ENCODE data around the gene LHX2.

LHX2 gene

DNA sequence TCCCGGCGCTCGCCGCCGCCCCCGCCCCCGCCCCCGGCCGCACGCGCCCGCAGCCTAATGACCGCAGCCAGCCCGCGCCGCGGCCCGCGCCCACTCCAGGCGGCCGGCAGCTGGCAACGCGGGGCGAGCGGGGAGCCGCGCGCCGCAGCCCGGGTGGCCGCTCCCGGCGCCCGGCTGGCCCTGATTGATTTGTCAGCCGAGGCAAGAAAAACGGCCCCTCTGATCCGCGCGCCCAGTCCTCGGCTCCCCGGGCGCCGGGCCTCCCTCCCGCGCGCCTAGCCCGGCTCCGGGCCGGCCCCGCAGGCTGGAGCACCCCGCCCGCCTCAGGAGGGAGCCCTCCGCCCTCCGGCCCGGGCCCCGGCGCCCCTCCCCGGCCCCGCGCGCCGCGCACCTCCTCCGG lies 11.9 kb upstream of the LHX2 start:
- DNase-seq = no peak

DNA sequence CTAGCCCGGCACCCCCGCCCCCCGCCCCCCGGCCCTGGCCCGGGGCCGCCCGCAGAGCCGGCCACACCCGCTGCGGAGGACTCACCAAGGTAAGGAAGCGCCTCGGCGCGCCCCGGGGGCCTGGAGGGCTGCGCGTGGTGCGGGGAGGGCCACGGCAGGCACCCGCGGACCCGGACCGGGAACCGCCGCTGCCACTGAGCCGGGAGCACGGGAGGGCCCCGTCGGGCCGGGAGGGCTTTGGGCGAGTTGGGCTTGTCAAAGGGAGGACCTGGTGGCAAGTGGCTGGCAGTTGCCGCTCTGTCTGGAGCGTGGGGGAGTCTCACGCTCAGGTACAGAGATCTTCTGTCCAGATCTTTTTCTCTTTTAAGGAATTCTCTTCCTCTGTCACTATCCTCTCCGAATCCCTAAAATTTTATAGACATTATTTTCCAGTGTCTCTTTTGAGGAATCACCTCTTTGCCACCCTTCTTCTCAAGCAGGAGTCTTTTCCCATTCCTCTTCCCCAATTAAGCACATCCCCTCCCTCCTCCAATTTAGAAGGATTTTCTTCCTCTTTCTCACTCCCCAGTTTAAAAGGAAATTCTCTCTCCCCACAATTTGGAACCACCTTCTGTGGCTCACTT lies 11.3 kb upstream of the LHX2 start:
- no peak for DNase-seq

DNA sequence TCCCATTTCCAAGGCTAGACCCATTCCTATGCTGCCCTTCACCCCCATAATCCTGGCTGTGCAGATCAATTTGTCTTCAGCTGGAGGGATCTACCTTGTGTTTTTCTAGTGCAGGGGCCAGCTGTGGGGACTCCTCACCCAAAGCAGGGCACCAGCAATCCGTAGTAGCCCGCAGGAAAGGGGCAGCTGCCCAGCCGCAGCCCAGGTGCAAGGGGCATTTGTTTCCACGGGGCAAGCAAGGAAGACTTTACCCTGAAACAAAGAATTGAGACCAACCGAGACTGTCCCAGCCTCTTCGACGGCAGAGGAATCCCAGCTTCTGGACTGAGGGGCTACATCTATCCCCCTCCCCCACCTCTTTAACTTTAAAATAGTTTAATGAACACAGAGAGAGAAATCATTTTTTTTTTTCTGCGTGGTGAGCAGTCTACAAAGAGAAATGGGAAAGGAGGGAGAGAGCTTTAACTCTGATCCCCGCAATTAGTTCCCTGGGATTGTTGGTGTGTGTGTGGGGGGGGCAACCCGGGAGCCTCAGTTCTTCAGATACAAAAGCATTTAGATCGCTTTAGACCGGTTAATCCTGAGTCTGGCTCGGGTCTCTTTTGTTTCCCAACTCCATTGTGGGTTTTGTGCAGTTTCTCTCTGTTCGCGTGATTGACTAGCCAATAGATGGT lies 10.6 kb upstream of the LHX2 start:
- no peak for DNase-seq

DNA sequence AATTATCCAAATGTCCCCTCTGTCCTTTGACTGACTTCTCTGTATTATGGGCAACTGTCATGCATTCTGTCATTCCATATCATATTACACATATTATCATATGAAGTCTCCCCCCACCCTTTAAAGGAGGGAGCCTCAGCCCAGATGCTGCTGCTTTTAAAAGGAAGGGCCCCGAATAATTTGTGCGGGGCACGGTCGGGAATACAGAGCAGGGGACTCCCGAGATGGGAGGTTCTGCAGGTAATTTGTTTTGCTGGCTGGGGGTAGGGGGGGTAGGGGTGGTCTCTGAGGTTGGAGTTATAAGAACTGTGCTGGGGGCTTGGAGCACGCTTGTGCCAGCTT lies 10.1 kb upstream of the LHX2 start:
- DNase-seq = no peak

DNA sequence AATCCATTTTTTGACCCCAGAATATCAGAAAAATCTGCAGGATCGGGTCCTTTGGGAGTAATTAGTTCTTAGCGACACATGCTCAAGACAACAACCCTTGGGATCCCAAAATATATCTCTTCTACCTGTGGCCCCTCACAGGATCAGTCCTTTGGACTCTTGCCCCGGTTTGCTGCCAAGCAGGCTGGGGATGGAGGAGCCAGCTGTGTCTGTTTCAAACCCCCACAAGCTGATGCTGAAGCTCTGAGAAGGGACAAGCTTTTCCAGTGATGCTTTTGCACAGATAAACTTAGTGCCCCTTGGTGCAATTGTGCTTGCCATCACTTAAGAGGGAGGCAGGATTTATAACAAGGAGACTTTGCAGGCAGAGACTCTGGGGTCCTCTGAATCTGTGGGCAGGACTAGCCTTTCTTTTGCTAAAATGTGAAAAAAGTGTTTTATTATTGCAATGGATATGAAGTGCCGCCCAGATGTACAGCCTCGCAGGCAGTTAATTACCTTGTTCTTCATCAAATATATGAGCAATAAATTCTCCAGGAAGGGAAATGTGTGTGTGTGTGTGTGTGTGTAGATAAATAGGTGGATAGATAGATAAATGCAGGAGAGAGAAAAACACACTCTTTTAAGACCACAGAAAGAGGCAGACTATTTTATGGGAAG lies 9.6 kb upstream of the LHX2 start:
- no peak for DNase-seq

DNA sequence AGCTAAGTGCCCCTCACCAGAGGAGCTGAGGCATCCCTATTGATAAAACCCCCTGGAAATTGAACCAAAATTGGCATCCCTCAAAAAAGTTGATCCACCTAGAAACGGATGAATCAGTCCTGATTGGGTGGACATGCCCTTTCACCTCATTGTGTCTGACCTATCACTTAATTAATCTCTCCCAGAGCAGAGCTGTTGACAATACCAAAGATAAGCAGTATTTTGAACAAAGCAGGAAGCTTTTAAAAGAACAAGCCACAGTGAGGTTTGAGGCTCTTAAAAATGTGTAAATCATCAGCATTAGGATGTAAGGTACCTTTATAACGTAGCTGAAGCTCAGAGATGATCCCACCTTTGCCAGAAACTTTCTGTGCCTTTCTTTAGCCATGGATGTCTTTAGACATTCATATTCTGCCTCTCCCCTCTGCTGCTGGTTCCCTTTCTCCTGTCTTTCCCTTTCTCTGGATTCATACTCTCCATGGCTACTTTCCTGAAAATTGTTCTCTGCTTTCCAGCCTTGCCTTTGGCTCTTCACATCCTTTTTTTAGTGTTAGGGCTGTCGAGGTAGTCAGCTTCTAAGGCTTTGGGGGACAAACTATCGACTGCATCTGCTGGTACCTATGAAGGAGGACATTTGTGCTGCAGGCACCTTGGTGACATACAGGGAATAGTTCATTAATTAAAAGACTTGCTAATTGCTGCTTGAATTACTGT lies 7.8 kb upstream of the LHX2 start:
- no peak for DNase-seq

DNA sequence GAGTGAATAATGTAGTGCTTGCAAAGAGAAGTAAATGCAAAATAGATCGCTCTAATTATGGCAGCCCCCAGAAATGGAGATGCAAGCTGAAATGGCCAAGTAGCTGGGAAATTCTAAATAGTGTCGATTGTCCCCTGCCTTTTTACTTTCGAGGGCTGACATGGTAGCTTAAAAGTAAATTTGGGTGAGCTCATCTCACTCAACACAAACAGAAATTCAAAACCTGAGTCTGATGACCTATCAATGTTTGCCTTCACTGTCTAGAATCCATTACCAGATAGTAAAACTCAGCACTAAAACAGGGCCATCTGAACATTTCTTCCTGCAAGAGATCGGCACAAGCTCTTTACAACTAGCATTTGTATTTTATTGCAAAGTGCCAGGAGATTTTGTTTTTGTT lies 7.0 kb upstream of the LHX2 start:
- no peak for DNase-seq

DNA sequence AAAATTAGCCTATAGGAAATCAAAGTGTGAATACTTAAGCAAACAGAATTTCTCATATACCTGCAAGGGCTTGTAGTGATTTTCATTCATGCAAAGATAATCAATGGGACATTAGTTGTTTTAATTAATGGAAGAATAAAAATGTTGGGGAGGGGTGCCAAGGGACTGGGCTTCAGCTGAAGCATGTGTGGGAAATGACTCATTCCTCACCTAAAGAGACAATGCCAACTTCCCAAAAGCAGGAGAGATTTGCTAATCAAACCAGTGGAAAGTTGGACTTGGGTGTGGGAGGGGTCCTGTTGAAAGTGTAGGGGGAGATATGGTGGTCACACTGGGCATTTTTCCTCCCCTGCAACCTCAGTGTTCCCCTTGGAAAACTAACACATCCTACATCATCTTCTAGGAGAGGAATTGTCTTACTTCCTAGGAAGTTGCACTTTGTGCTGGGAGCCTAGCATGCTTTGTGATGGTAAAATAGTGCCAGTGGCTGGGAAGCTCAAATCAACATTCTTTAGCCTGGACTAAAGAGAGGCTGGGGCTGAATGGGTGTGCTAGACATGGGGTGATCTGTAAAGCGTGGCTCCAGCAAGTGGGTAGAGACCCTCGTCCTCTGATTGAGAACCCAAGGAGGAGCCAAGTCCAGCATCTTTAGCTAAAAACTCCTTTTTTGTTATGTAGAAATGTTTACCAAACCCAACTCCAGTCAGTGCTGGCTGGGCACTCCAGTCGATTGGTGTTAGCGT lies 6.4 kb upstream of the LHX2 start:
- no peak for DNase-seq

DNA sequence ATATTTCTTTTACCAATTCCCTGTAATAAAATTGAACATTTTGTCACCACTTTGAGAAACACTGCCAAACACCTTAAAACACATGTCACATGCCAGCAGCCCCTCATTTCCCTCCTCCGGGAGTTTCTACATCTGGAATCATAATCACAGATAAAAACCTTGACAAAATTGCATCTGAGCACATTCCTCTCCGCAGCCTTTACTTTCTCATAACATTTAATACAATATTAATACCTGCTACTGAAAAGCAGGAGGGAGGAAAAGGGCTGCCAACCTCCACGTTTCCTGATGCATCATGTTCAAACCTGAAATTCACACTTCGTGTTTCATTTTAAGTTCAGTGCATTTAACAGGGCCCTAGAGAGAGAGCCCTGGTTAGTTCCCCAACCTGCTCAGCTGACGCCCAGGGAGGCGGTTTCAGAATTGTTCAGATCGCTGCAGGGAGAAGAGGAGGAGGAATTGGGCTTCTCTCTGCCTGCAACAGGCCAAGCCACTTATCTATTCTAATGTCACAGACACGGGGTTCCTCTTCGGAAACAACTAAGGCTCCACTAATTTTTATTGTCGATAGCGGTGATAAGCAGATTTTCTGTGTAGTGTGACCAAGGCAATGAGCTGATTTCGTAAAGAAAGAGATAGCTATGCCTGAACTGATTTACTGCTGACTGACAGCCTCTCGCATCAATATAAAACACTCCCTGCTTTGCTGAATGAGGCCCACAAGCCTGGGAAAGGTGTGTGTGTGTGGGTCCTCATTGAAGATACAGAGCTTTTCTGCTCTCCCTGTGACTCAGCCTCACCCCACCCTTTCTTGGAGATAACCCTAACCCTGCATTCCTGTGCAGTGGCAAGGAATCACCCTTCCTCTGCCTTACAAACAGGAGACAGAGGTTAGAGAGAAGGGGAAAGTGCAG lies 4.9 kb upstream of the LHX2 start:
- peak; percentile 60 to 63 for DNase-seq

DNA sequence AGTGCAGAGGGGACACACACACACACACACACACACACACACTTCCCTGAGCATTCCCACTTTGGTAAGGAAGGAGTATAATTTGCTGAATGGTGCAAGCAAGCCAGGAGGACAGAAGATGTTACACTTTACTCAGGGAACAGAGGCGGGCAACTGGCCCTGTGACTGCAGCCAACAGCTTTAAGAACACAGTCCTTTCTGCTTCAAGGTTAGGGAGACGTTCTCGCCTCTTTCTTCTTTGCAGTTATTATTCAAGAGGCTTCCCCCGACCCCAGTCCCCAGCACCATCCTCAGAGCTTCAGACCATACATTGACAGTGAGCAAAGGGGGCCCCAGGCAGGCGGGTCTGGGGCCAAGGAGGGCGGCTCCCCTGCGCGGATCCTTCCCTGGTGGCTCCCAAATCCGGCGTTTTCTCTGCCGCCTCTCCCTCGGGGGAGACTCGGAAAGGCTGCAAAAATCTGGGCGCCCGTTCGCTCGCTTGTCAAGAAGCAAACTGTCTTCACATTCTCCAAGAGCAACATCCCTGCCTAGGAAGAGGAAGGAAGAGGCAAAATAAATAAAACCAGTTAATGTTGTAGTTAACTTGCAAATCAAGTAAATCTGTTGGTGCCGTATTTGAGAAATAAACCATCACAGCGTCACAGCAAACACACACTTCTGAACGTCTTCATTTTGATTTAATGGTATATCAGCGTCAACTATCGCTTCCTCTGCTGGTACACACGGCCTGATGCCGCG lies 3.8 kb upstream of the LHX2 start:
- no peak for DNase-seq

DNA sequence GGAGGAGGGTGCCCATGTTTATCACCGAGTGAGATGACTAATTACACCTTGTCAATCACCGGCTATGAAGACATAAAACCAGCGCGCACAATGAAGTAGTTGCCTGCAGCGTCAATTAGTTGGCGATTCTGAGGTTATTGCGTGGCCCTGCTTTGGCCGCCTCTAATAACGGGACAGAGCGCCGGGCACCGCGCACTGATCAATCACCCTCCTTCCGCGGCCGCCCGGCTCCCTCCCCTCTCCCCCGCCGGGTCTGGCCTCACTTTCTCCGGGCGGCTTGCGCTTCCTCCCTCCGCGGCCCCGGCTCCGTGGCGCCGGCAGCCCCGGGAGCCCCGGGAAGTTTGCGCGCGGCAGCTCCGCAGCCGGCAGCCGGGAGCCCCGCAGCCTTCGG lies 3.3 kb upstream of the LHX2 start:
- no peak for DNase-seq

DNA sequence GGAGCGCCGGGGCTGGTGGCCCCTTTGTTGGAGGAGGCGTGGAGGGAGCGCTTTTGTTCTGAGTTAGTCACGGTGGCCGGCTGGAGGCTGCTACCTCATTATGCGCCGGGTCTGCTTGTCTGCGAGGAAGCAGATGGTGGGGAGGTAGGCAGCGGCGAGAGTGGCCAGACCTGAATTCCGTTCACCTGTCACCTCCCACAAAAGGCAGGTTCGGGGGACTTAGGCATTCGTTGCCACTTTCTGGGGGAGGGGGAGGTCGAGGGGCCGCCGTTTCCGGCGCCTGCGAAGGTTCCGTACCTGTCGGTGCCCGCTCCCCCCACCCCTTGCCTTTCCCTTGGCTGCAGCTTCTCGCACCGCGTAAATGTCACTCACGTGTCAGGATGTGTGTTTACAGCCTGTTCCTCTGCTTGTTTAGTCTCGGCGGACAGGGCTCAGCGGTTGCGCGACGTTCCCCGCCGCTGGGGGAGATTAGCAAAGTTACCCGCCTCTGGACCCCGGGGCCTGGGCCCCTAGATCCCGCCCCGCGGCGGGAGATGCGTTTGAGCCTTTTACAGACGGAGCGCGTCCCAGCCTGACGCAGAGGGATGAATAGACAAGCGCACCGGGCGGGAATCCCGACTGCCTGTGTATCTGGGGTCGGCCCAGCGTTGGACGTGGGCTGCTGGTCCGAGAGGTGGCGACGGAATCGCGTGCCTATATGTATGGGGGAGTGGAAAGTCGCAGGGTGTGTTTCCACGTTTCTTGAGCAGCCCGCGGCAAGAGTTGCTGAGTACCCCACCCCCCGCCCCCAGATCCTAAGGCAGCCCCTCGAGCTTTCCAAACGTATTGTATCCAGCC lies 2.7 kb upstream of the LHX2 start:
- no peak for DNase-seq

DNA sequence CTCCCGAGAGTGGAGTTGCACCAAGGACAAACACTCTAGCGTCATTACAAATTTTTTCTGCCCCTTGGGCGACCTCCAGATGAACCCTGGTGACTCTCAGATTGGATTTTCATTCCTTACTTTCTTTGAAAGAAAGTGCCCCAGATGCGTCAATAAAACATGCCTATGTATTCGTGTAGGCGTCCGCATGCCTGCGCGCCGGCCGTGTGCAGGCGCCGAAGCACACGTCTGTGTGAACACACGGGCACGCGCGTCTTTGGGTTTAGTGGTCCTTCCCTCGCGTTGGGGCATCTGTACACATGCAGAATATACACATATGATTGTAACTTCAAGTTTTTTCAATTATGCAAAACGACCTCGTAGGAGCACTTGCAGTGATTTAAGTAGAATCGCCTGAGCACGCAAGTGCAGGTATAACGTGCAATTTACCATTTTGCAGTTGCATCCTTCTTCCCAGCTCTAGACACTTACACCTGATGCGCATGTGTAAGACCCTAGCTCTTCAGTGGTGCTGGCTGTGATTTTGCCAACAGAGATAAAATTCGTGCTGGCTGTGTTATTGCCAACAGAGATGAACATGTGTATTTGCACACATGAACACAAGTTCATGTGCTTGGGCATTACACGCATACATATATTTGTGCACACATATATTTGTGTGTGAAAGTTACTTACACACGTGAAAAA lies 1.9 kb upstream of the LHX2 start:
- DNase-seq = no peak

DNA sequence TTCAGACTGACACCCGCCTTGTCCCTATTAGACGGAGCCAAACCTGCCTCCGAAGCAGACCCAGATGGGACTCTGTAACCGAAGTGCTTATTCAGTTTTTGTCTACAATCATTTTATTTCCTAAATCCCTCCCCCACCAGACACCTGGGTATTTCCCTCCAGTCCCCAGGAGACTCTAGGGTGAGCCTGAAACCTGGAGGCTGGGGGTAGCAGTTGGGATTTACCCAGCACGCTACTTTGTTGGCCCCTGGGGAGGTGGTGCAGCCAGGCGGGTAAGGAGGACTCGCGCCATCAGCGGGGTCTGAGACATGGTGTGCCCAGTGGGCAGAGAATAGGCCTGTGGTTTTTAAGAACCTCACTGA lies 1.3 kb upstream of the LHX2 start:
- DNase-seq = no peak

DNA sequence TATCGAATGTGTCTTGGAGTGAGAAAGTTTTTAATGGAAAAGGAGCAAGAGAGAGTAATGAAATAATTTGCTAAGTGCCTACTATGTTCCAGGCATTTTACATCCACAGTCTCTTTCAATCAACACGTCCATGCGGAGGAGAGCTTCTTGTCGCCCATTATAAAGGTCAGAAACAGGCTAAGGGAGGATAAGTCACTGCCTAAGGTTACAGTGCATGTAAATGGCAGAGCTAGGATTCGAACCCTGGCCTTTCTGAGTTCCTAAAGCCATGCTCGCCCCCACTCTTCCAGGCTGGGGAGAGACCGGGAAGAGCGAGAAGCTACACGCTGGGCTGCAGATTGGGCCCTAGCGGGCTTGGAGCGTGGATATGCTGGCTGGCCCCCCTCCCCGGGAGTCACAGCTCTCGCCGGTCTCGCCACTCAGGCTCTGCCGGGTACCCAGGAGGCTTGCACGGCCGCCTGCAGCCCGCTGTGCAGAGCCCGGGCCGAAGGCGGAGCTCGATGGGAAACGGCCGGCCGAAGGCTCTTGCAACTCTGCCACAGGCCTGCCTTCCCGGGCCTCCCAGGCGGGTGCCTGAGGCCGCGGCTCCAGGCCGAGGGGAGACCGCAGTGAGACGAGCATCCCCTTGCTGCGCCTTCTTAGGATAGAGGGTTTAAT lies 775 bp upstream of the LHX2 start:
- DNase-seq = no peak

DNA sequence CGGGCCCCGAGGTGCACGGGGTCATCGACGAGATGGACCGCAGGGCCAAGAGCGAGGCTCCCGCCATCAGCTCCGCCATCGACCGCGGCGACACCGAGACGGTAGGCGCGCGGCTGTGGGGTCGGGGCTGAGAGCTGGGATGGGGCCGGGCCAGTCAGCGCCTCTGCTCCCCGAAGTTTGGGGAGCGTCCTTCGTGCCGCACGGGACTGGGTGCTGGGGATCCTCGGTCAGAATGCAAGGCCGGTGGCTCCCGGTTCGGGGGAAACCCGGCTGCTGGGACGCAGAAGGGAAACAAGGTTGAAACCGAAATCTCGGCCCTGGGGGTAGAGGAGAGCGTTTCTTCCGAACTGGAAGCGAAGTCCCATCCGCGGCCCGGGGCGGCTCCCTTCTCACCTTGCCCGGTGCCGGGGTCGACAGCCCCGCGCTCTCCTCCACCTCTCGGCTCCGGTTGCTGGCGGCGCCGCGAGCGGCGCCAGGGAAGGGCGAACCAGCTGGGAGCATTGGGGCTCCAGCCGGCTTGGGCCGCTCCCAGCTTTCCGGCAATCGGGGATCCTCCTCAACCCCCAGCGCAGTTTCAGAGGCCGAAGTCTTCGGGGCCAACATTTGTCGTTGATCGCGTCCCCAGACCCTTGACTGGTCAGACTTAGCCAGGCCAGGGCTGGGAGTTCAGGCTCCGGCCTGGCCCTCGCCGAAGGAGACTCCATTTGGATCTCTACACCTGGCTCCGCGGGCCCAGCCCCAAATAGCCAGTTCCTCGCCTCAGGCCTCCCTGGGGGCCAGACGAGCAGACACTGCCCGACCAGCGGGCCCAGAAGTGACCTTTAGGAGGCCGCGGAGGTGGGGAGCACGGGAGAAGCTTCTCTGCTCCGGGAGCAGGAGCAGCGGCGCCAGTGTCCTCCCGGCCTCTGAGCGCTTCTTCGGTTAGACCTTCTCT lies 1.1 kb downstream of the LHX2 start:
- DNase-seq = no peak

DNA sequence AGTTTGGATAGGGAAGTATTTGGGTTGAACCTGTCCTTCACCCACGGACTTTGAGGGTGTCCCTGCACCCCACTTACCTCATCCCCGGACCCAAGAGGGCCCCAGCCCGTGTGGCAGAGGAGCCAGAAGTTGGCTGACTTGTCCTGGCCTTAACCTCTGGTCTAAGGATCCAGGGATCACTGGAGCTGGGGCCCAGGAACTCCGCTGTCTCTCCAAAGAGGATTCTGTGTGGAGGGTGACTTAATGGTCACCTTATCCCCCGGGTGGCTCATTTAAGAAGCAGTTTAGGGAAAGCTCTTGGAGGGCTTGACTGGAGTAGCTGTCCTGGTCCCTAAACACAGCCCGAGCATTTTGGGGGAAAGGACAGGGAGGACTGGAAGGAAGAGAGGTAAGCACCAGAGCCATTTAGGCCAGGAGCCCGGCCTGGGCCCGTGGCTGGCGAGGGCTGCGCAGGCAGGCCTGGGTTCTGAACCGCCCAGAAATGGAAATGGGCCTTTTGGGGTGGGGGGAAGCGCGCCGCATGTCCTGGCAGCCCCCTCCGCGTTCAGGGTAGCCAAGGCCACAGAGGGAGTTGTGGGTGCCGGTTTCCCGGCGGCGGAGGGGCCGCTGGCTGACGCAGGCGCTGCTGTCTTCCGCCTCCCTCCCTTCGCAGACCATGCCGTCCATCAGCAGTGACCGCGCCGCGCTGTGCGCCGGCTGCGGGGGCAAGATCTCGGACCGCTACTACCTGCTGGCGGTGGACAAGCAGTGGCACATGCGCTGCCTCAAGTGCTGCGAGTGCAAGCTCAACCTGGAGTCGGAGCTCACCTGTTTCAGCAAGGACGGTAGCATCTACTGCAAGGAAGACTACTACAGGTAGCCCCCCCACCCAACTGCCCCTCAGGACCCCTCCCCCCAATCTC lies 2.0 kb downstream of the LHX2 start:
- no peak for DNase-seq
